DND-41 (cell line): ENCODE results near the gene DHH.

ENCODE experiments used
- EZH2 ChIP-seq: IDR thresholded peaks from 3 replicates; pipeline ENCODE4 v1.6.1; 2012; ENCODE audit warnings: borderline replicate concordance, low read depth, mild to moderate bottlenecking, moderate library complexity, low read length, inconsistent platforms; ENCODE audit not compliant: severe bottlenecking
- TF ChIP-seq, protein P1 (sequence below): IDR thresholded peaks from 2 replicates; pipeline ENCODE4 v1.5.1; 2012; ENCODE audit warnings: borderline replicate concordance, low read length, moderate library complexity, mild to moderate bottlenecking; ENCODE audit not compliant: poor library complexity, severe bottlenecking; ENCODE audit errors: extremely low read depth

GRCh38 chr12:49039421-49040363 is 54.9 kb downstream of the DHH start:
- TF ChIP-seq EZH2: no peak
- TF ChIP-seq, protein P1, sequence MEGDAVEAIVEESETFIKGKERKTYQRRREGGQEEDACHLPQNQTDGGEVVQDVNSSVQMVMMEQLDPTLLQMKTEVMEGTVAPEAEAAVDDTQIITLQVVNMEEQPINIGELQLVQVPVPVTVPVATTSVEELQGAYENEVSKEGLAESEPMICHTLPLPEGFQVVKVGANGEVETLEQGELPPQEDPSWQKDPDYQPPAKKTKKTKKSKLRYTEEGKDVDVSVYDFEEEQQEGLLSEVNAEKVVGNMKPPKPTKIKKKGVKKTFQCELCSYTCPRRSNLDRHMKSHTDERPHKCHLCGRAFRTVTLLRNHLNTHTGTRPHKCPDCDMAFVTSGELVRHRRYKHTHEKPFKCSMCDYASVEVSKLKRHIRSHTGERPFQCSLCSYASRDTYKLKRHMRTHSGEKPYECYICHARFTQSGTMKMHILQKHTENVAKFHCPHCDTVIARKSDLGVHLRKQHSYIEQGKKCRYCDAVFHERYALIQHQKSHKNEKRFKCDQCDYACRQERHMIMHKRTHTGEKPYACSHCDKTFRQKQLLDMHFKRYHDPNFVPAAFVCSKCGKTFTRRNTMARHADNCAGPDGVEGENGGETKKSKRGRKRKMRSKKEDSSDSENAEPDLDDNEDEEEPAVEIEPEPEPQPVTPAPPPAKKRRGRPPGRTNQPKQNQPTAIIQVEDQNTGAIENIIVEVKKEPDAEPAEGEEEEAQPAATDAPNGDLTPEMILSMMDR: no peak
